ENCODE results near the gene ELL2. TPM values are rescaled to one million over a fixed set of nuclear protein-coding genes. Genes with fewer than 3 reads are reported as not detected.

The ELL2 gene
- total and polyA plus RNA-seq, 2 donors: 14.1 to 30.2 TPM

- Histone ChIP-seq H3K27ac (ENCODE audit: low read depth) (no peak overlapping the region), H3K4me1 (ENCODE audit: insufficient read depth) (peaks cover 1% of the 10 kb centered on the region), H3K4me3 (ENCODE audit: low read depth, low read length) (no peak overlapping the region), H3K36me3 (ENCODE audit: insufficient read depth) (no peaks in the 10 kb centered on the region)
- DNase-seq (ENCODE audit: extremely low spot score): no peak
- WGBS: 100% methylated on average over 1 of the region's 1 CpG
Observed at GRCh38 chr5:95836544-95836943, 125.1 kb downstream of the ELL2 start.

GRCh38 chr5:95835682-95836385 is 125.8 kb downstream of the ELL2 start:
- no peak overlapping the region for H3K27ac ChIP-seq (ENCODE audit: low read depth)
- no peak overlapping the region for H3K4me3 ChIP-seq (ENCODE audit: low read depth, low read length)
- 61% methylated on average over 10 of the region's 10 CpGs for WGBS
- H3K36me3 ChIP-seq (ENCODE audit: insufficient read depth): no peaks in the 10 kb centered on the region
- DNase-seq (ENCODE audit: extremely low spot score): no peak
- H3K4me1 ChIP-seq (ENCODE audit: insufficient read depth): peaks cover 1% of the 10 kb centered on the region

Other genes starting within 250 kb of the ELL2 start
- 282 TPM for gene RHOBTB3, start 230.5 kb downstream of the ELL2 start, total RNA-seq
- gene RHOBTB3, start 230.5 kb downstream of the ELL2 start, polyA plus RNA-seq: 24.0 TPM
- gene GLRX, start 139.1 kb downstream of the ELL2 start, total RNA-seq: 23.5 TPM
- 61.1 TPM for gene GLRX, start 139.1 kb downstream of the ELL2 start, polyA plus RNA-seq

Measured in urinary bladder (tissue), 4 donors.